Trophoblast cell (in vitro differentiated cells and primary cell): ENCODE measurements around the gene RNF157.

Experiments
- DNase-seq, 2 donors: peaks; one replicate each; pipeline ENCODE4 v3.0.0-alpha.2; 2016
- H2AFZ ChIP-seq: 2 replicates; pipeline ENCODE4 v1.6.1; 2013; ENCODE audit warnings: low read length, moderate library complexity, mild to moderate bottlenecking; ENCODE audit not compliant: insufficient read depth, poor library complexity
- H2AK5ac ChIP-seq: 2 replicates; pipeline ENCODE4 v1.6.1; 2013; ENCODE audit warnings: mild to moderate bottlenecking, low read length
- H2BK120ac ChIP-seq: 2 replicates; pipeline ENCODE4 v1.6.1; 2013; ENCODE audit warnings: low read length, mild to moderate bottlenecking, moderate library complexity; ENCODE audit not compliant: insufficient read depth, poor library complexity
- H2BK12ac ChIP-seq: 2 replicates; pipeline ENCODE4 v1.6.1; 2013; ENCODE audit warnings: mild to moderate bottlenecking, low read length, moderate library complexity
- H2BK5ac ChIP-seq: 2 replicates; pipeline ENCODE4 v1.6.1; 2013; ENCODE audit warnings: low read length, low read depth, moderate library complexity, mild to moderate bottlenecking; ENCODE audit not compliant: poor library complexity
- H3K14ac ChIP-seq: 2 replicates; pipeline ENCODE4 v1.6.1; 2013; ENCODE audit warnings: mild to moderate bottlenecking, low read length
- H3K18ac ChIP-seq: 2 replicates; pipeline ENCODE4 v1.6.1; 2013; ENCODE audit warnings: mild to moderate bottlenecking, low read length
- H3K23ac ChIP-seq: 2 replicates; pipeline ENCODE4 v1.6.1; 2013; ENCODE audit warnings: low read length
- H3K27ac ChIP-seq: 2 replicates; pipeline ENCODE4 v1.5.1; 2013; ENCODE audit warnings: low read depth, mild to moderate bottlenecking, inconsistent platforms, low read length, moderate library complexity
- H3K27me3 ChIP-seq: 2 replicates; pipeline ENCODE4 v1.6.1; 2013; ENCODE audit warnings: inconsistent platforms, mild to moderate bottlenecking, low read length, moderate library complexity; ENCODE audit not compliant: insufficient read depth
- H3K36me3 ChIP-seq, 2 experiments: 1 replicate in 1 of 2; 2 replicates in 1 of 2; pipeline ENCODE4 v1.6.1; 2013; ENCODE audit warnings: low read length in 2 of 2, mild to moderate bottlenecking in 2 of 2, moderate library complexity in 1 of 2; ENCODE audit not compliant: insufficient read depth in 2 of 2, control insufficient read depth in 1 of 2
- H3K4ac ChIP-seq: 2 replicates; pipeline ENCODE4 v1.6.1; 2013; ENCODE audit warnings: low read depth, mild to moderate bottlenecking, low read length, moderate library complexity
- H3K4me1 ChIP-seq, 2 experiments: 1 replicate in 1 of 2; 2 replicates in 1 of 2; pipeline ENCODE4 v1.6.1; 2013; ENCODE audit warnings: low read length in 2 of 2, mild to moderate bottlenecking in 2 of 2, moderate library complexity in 1 of 2; ENCODE audit not compliant: insufficient read depth in 2 of 2, control insufficient read depth in 1 of 2
- H3K4me2 ChIP-seq: 2 replicates; pipeline ENCODE4 v1.6.1; 2013; ENCODE audit warnings: inconsistent platforms, mild to moderate bottlenecking, low read length, moderate library complexity
- H3K4me3 ChIP-seq: 2 replicates; pipeline ENCODE4 v1.5.1; 2013; ENCODE audit warnings: mild to moderate bottlenecking, low read depth, low read length, inconsistent platforms
- H3K79me1 ChIP-seq: one replicate; pipeline ENCODE4 v1.6.1; 2013; ENCODE audit warnings: low read length
- H3K79me2 ChIP-seq: 2 replicates; pipeline ENCODE4 v1.6.1; 2013; ENCODE audit warnings: low read length, mild to moderate bottlenecking; ENCODE audit not compliant: control insufficient read depth, insufficient read depth, poor library complexity
- H3K9ac ChIP-seq: 2 replicates; pipeline ENCODE4 v1.6.1; 2013; ENCODE audit warnings: mild to moderate bottlenecking, low read length
- H3K9me3 ChIP-seq: 2 replicates; pipeline ENCODE4 v1.6.1; 2013; ENCODE audit warnings: low read depth, mild to moderate bottlenecking, control low read depth, inconsistent platforms, low read length; ENCODE audit not compliant: insufficient read depth
- H4K12ac ChIP-seq: 2 replicates; pipeline ENCODE4 v1.6.1; 2013; ENCODE audit warnings: low read depth, mild to moderate bottlenecking, low read length, moderate library complexity
- H4K8ac ChIP-seq: 2 replicates; pipeline ENCODE4 v1.6.1; 2013; ENCODE audit warnings: low read depth, mild to moderate bottlenecking, low read length, moderate library complexity
- H4K91ac ChIP-seq: one replicate; pipeline ENCODE4 v1.6.1; 2013; ENCODE audit warnings: low read depth, mild to moderate bottlenecking, low read length, moderate library complexity
- WGBS: extraction: QIAGEN DNeasy Blood & Tissue Kit; methylation state at CpG from one replicate; pipeline ENCODE4 v1.1.7; 2013; ENCODE audit warnings: missing lambda C conversion rate; ENCODE audit not compliant: insufficient read length, insufficient coverage; ENCODE audit errors: extremely low coverage; 5-methylcytosine and 5-hydroxymethylcytosine counted together

The RNF157 gene

GRCh38 chr17:76243826-76244679 lies 3.8 kb upstream of the RNF157 start:
- Histone ChIP-seq H3K4me2 (no peak overlapping the region), H4K12ac (no peak overlapping the region), H3K9me3 (no peaks in the 10 kb centered on the region), H2AFZ (no peak overlapping the region), H3K4ac (no peak overlapping the region), H3K27me3 (peaks cover 13% of the 10 kb centered on the region), H2BK12ac (no peak overlapping the region), H3K79me2 (no peaks in the 10 kb centered on the region), H3K79me1 (no peaks in the 10 kb centered on the region), H4K91ac (no peak overlapping the region), H3K23ac (no peak overlapping the region), H3K36me3 (no peaks in the 10 kb centered on the region), H4K8ac (no peak overlapping the region), H3K4me1 (peaks cover 4 to 9% of the 10 kb centered on the region in 2 experiments), H2BK5ac (no peak overlapping the region), H3K9ac (no peak overlapping the region), H3K14ac (no peak overlapping the region), H3K18ac (no peak overlapping the region), H3K27ac (no peak overlapping the region), H2BK120ac (no peak overlapping the region), H2AK5ac (no peak overlapping the region), H3K4me3 (no peak overlapping the region)
- WGBS: no CpG with 5 or more reads among the region's 12 CpGs
- DNase-seq: peak in 1 of 2 donors; percentile 65

- no peak overlapping the region for H3K9ac ChIP-seq
- H2BK12ac ChIP-seq: no peak overlapping the region
- H3K79me1 ChIP-seq: no peaks in the 10 kb centered on the region
- no peak overlapping the region for H4K91ac ChIP-seq
- H3K4me2 ChIP-seq: no peak overlapping the region
- no peaks in the 10 kb centered on the region for H3K36me3 ChIP-seq
- H3K9me3 ChIP-seq: no peaks in the 10 kb centered on the region
- H3K27ac ChIP-seq: no peak overlapping the region
- H2AFZ ChIP-seq: no peak overlapping the region
- H3K4ac ChIP-seq: no peak overlapping the region
- no peak overlapping the region for H4K12ac ChIP-seq
- H3K4me3 ChIP-seq: no peak overlapping the region
- WGBS: no CpG with 5 or more reads among the region's 15 CpGs
- no peak overlapping the region for H2BK5ac ChIP-seq
- H3K18ac ChIP-seq: no peak overlapping the region
- peaks cover 4 to 9% of the 10 kb centered on the region in 2 experiments for H3K4me1 ChIP-seq
- H3K14ac ChIP-seq: no peak overlapping the region
- H3K23ac ChIP-seq: no peak overlapping the region
- H2BK120ac ChIP-seq: no peak overlapping the region
- no peak overlapping the region for H4K8ac ChIP-seq
- peaks cover 13% of the 10 kb centered on the region for H3K27me3 ChIP-seq
- no peak overlapping the region for H2AK5ac ChIP-seq
- no peak for DNase-seq
- H3K79me2 ChIP-seq: no peaks in the 10 kb centered on the region
Observed at GRCh38 chr17:76241691-76242255, 1.5 kb upstream of the RNF157 start.

GRCh38 chr17:76241204-76241538 lies 878 bp upstream of the RNF157 start:
- Histone ChIP-seq H3K79me1 (no peaks in the 10 kb centered on the region), H3K27ac (no peak overlapping the region), H2BK120ac (no peak overlapping the region), H3K18ac (no peak overlapping the region), H2BK5ac (no peak overlapping the region), H2AK5ac (no peak overlapping the region), H3K14ac (no peak overlapping the region), H4K91ac (no peak overlapping the region), H3K4ac (no peak overlapping the region), H4K12ac (no peak overlapping the region), H3K4me1 (peaks cover 4 to 7% of the 10 kb centered on the region in 2 experiments), H3K4me3 (no peak overlapping the region), H3K9me3 (no peaks in the 10 kb centered on the region), H3K36me3 (no peaks in the 10 kb centered on the region), H3K27me3 (peaks cover 13% of the 10 kb centered on the region), H3K79me2 (no peaks in the 10 kb centered on the region), H3K4me2 (peak overlapping the region; percentile 78), H2AFZ (no peak overlapping the region), H4K8ac (no peak overlapping the region), H3K23ac (no peak overlapping the region), H2BK12ac (no peak overlapping the region), H3K9ac (no peak overlapping the region)
- whole genome bisulfite sequencing: no CpG with 5 or more reads among the region's 12 CpGs
- DNase-seq: no peak

- H3K18ac ChIP-seq: no peak overlapping the region
- H4K12ac ChIP-seq: no peak overlapping the region
- no CpG with 5 or more reads among the region's 75 CpGs for WGBS
Observed at GRCh38 chr17:76239538-76240274, 587 bp downstream of the RNF157 start.

More at GRCh38 chr17:76239538-76240274, 587 bp downstream of the RNF157 start:
- Histone ChIP-seq H3K9ac (no peak overlapping the region), H3K36me3 (no peaks in the 10 kb centered on the region), H3K4me1 (peaks cover 4 to 7% of the 10 kb centered on the region in 2 experiments), H2AK5ac (no peak overlapping the region), H3K27ac (no peak overlapping the region), H2BK12ac (no peak overlapping the region), H2AFZ (peak overlapping the region; percentile 15), H4K91ac (no peak overlapping the region), H3K14ac (no peak overlapping the region), H3K4ac (no peak overlapping the region), H3K4me3 (peak overlapping the region; percentile 50), H3K4me2 (peak overlapping the region; percentile 78), H2BK5ac (no peak overlapping the region), H3K9me3 (no peaks in the 10 kb centered on the region), H3K79me1 (no peaks in the 10 kb centered on the region), H3K27me3 (peaks cover 13% of the 10 kb centered on the region), H3K79me2 (no peaks in the 10 kb centered on the region), H3K23ac (no peak overlapping the region), H4K8ac (no peak overlapping the region), H2BK120ac (no peak overlapping the region)
- no peak for DNase-seq
